SK-N-SH (cell line): Measurements from ENCODE around the gene SCARB1. TPM values are rescaled to one million over a fixed set of nuclear protein-coding genes. Genes with fewer than 3 reads are reported as not detected.

Source experiments
- CTCF ChIA-PET: fragments of 300-600, 350-600 bp; formaldehyde crosslinking; extraction: SDS; loops from one replicate; lab custom pipeline; 2021; lab: Yijun Ruan, JAX
- POLR2A ChIA-PET: fragments of 350-600 bp; sonication (Branson Sonifier 250); formaldehyde crosslinking; extraction: SDS; loops from one replicate; lab custom pipeline; 2020; ENCODE audit warnings: antibody characterized with exemption, inconsistent platforms; lab: Yijun Ruan, JAX
- DNase-seq: peaks from one replicate; pipeline ENCODE4 v3.0.0; 2012
- H2AFZ ChIP-seq: fragments of 200-600 bp; sonication (generic); 2 replicates; pipeline ENCODE4 v1.8.1; 2016; ENCODE audit warnings: antibody characterized with exemption, mild to moderate bottlenecking, low read depth
- H3F3A ChIP-seq: fragments of 200-600 bp; sonication (generic); replicated peaks from 2 replicates; pipeline ENCODE3; 2016; ENCODE audit warnings: antibody characterized with exemption, mild to moderate bottlenecking; ENCODE audit not compliant: insufficient read depth
- H3K27ac ChIP-seq, 2 experiments: fragments of 200-500 bp in 1 of 2; fragments of 200-600 bp in 1 of 2; sonication (Bioruptor generic) in 1 of 2; sonication (generic), shearing (Covaris generic) in 1 of 2; 2 replicates each; pipeline versions ENCODE4 v1.5.1 to v1.6.1; 2014 to 2016; ENCODE audit warnings: low read depth in 2 of 2, inconsistent platforms in 1 of 2, low read length in 1 of 2, mild to moderate bottlenecking in 1 of 2, mixed read lengths in 1 of 2
- H3K27me3 ChIP-seq: fragments of 200-600 bp; sonication (generic), shearing (Covaris generic); 2 replicates; pipeline ENCODE4 v1.6.1; 2016; ENCODE audit warnings: mixed run types; ENCODE audit not compliant: insufficient read depth
- H3K36me3 ChIP-seq, 2 experiments: fragments of 200-500 bp in 1 of 2; fragments of 200-600 bp in 1 of 2; sonication (Bioruptor generic) in 1 of 2; sonication (generic) in 1 of 2; replicated peaks in 1 of 2; 2 replicates each; pipeline versions ENCODE3 to v1.5.1; 2014 to 2016; ENCODE audit warnings: low read length in 1 of 2, mild to moderate bottlenecking in 1 of 2; ENCODE audit not compliant: insufficient read depth in 2 of 2, control insufficient read depth in 1 of 2
- H3K4me1 ChIP-seq, 2 experiments: fragments of 200-500 bp in 1 of 2; fragments of 200-600 bp in 1 of 2; sonication (Bioruptor generic) in 1 of 2; sonication (generic), shearing (Covaris generic) in 1 of 2; 2 replicates each; pipeline versions ENCODE4 v1.5.1 to v1.6.1; 2014 to 2016; ENCODE audit warnings: low read depth in 1 of 2, low read length in 1 of 2, mixed run types in 1 of 2; ENCODE audit not compliant: insufficient read depth in 2 of 2, control insufficient read depth in 1 of 2
- H3K4me2 ChIP-seq: fragments of 200-600 bp; sonication (generic), shearing (Covaris generic); 2 replicates; pipeline ENCODE4 v1.6.1; 2017; ENCODE audit warnings: mixed run types
- H3K4me3 ChIP-seq, 2 experiments: fragments of 200-500 bp in 1 of 2; fragments of 200-600 bp in 1 of 2; sonication (Bioruptor generic) in 1 of 2; sonication (generic), shearing (Covaris generic) in 1 of 2; 2 replicates each; pipeline versions ENCODE4 v1.5.1 to v1.8.1; 2014 to 2016; ENCODE audit warnings: low read depth in 2 of 2, inconsistent platforms in 1 of 2, low read length in 1 of 2, mild to moderate bottlenecking in 1 of 2, mixed read lengths in 1 of 2, moderate library complexity in 1 of 2
- H3K79me2 ChIP-seq: fragments of 200-600 bp; sonication (generic); 2 replicates; pipeline ENCODE4 v1.8.1; 2017; ENCODE audit warnings: mild to moderate bottlenecking; ENCODE audit not compliant: insufficient read depth
- H3K9ac ChIP-seq: fragments of 200-600 bp; sonication (generic); 2 replicates; pipeline ENCODE4 v1.6.1; 2017; ENCODE audit warnings: mixed run types
- H3K9me2 ChIP-seq: fragments of 200-600 bp; sonication (generic); 2 replicates; pipeline ENCODE4 v1.6.1; 2017; ENCODE audit warnings: mixed run types
- H3K9me3 ChIP-seq: fragments of 200-600 bp; sonication (generic); 2 replicates; pipeline ENCODE4 v1.6.1; 2017; ENCODE audit warnings: mixed run types, mild to moderate bottlenecking, moderate library complexity
- H4K20me1 ChIP-seq: fragments of 200-600 bp; sonication (generic); 2 replicates; pipeline ENCODE4 v1.6.1; 2017; ENCODE audit warnings: mild to moderate bottlenecking, mixed run types; ENCODE audit not compliant: insufficient read depth
- CHD2 ChIP-seq: fragments of 150-350 bp; IDR thresholded peaks from 2 replicates; pipeline ENCODE4 v1.6.1; 2018; ENCODE audit warnings: low read length; ENCODE audit not compliant: partially characterized antibody
- ELF1 ChIP-seq: IDR thresholded peaks from 2 replicates; pipeline ENCODE4 v1.4.0; 2012
- EP300 ChIP-seq, 2 experiments: IDR thresholded peaks; 2 replicates each; pipeline versions ENCODE4 v1.4.0 to v1.6.1; 2012; ENCODE audit warnings: borderline replicate concordance in 1 of 2, low read depth in 1 of 2, low read length in 1 of 2
- JUND ChIP-seq: IDR thresholded peaks from 2 replicates; pipeline ENCODE4 v1.4.0; 2012
- NFIC ChIP-seq: IDR thresholded peaks from 2 replicates; pipeline ENCODE4 v1.4.0; 2012; ENCODE audit warnings: borderline replicate concordance
- POLR2AphosphoS5 ChIP-seq: IDR thresholded peaks from 2 replicates; pipeline ENCODE4 v1.6.1; 2012; ENCODE audit warnings: low read depth, low read length
- RAD21 ChIP-seq: IDR thresholded peaks from 2 replicates; pipeline ENCODE4 v1.6.1; 2012; ENCODE audit warnings: mild to moderate bottlenecking, low read length
- RCOR1 ChIP-seq: fragments of 150-350 bp; IDR thresholded peaks from 2 replicates; pipeline ENCODE4 v1.6.1; 2017; ENCODE audit warnings: antibody characterized with exemption, low read length
- RXRA ChIP-seq: IDR thresholded peaks from 2 replicates; pipeline ENCODE4 v1.4.0; 2012; ENCODE audit warnings: low read depth, mild to moderate bottlenecking, borderline replicate concordance
- SMC3 ChIP-seq: IDR thresholded peaks from 2 replicates; pipeline ENCODE4 v1.6.1; 2012; ENCODE audit warnings: low read depth, low read length, improper control_type of control experiment
- TAF1 ChIP-seq: IDR thresholded peaks from 2 replicates; pipeline ENCODE4 v1.6.1; 2012; ENCODE audit warnings: low read depth, mild to moderate bottlenecking, low read length, moderate library complexity, borderline replicate concordance
- WGBS: methylation state at CpG from one replicate; pipeline ENCODE4 v1.1.6; 2017; ENCODE audit warnings: low lambda C conversion rate; 5-methylcytosine and 5-hydroxymethylcytosine counted together
- polyA plus RNA-seq, 3 experiments: library from polyadenylated mRNA; depleted of rRNA; stranded (reverse); fragments of >200 nt; gene quantifications; 2 replicates each; pipeline ENCODE4 v1.2.3, GENCODE V29; 2012
- TF ChIP-seq, protein P1 (sequence below): fragments of 150-350 bp; IDR thresholded peaks from 2 replicates; pipeline ENCODE4 v1.6.1; 2017; ENCODE audit warnings: antibody characterized with exemption, low read length, low read depth, borderline replicate concordance
- TF ChIP-seq, protein P2 (sequence below): IDR thresholded peaks from 2 replicates; pipeline ENCODE4 v1.6.1; 2012; ENCODE audit warnings: mild to moderate bottlenecking, low read depth, low read length, moderate library complexity
- TF ChIP-seq, protein P3 (sequence below): IDR thresholded peaks from 2 replicates; pipeline ENCODE4 v1.4.0; 2012; ENCODE audit warnings: low read depth, borderline replicate concordance
- TF ChIP-seq, protein P4 (sequence below): IDR thresholded peaks from 2 replicates; pipeline ENCODE4; 2012

SCARB1 gene
- polyA plus RNA-seq, 1 of the 3 experiments (the other 2 are of a cell fraction) = 33.0 TPM

DNA sequence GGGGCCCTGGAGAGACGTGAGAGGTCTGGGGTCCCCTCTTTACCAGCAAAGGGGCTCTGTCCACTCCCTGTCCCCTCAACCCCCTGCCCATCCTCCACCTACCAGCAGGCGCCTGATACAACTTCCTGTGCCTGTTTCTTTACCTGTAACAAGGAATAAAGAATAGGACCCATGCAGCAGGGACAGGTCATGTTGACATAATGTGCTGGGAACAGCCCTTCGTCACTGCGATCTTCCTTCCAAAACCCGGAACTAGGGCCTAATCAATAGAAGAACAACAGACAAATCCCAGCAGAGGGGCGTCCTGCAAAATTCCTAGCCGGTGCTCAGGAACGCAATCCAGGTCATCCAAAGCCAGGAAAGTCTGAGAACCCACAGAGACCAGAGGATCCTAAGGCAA, 32.1 kb downstream of the SCARB1 start:
- TF ChIP-seq SMC3 (no peak), CHD2 (no peak), JUND (no peak), RAD21 (no peak), RCOR1 (no peak), POLR2AphosphoS5 (no peak), NFIC (no peak), ELF1 (no peak), EP300 (IDR thresholded peaks at IDR 0.05; ENCODE audit: borderline replicate concordance in 1 of 2, low read depth in 1 of 2, low read length in 1 of 2) (no peak), RXRA (no peak), TAF1 (no peak)
- TF ChIP-seq, protein P1, sequence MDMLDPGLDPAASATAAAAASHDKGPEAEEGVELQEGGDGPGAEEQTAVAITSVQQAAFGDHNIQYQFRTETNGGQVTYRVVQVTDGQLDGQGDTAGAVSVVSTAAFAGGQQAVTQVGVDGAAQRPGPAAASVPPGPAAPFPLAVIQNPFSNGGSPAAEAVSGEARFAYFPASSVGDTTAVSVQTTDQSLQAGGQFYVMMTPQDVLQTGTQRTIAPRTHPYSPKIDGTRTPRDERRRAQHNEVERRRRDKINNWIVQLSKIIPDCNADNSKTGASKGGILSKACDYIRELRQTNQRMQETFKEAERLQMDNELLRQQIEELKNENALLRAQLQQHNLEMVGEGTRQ = no peak
- TF ChIP-seq, protein P2, sequence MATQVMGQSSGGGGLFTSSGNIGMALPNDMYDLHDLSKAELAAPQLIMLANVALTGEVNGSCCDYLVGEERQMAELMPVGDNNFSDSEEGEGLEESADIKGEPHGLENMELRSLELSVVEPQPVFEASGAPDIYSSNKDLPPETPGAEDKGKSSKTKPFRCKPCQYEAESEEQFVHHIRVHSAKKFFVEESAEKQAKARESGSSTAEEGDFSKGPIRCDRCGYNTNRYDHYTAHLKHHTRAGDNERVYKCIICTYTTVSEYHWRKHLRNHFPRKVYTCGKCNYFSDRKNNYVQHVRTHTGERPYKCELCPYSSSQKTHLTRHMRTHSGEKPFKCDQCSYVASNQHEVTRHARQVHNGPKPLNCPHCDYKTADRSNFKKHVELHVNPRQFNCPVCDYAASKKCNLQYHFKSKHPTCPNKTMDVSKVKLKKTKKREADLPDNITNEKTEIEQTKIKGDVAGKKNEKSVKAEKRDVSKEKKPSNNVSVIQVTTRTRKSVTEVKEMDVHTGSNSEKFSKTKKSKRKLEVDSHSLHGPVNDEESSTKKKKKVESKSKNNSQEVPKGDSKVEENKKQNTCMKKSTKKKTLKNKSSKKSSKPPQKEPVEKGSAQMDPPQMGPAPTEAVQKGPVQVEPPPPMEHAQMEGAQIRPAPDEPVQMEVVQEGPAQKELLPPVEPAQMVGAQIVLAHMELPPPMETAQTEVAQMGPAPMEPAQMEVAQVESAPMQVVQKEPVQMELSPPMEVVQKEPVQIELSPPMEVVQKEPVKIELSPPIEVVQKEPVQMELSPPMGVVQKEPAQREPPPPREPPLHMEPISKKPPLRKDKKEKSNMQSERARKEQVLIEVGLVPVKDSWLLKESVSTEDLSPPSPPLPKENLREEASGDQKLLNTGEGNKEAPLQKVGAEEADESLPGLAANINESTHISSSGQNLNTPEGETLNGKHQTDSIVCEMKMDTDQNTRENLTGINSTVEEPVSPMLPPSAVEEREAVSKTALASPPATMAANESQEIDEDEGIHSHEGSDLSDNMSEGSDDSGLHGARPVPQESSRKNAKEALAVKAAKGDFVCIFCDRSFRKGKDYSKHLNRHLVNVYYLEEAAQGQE = no peak
- TF ChIP-seq, protein P3, sequence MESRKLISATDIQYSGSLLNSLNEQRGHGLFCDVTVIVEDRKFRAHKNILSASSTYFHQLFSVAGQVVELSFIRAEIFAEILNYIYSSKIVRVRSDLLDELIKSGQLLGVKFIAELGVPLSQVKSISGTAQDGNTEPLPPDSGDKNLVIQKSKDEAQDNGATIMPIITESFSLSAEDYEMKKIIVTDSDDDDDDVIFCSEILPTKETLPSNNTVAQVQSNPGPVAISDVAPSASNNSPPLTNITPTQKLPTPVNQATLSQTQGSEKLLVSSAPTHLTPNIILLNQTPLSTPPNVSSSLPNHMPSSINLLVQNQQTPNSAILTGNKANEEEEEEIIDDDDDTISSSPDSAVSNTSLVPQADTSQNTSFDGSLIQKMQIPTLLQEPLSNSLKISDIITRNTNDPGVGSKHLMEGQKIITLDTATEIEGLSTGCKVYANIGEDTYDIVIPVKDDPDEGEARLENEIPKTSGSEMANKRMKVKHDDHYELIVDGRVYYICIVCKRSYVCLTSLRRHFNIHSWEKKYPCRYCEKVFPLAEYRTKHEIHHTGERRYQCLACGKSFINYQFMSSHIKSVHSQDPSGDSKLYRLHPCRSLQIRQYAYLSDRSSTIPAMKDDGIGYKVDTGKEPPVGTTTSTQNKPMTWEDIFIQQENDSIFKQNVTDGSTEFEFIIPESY = no peak
- TF ChIP-seq, protein P4, sequence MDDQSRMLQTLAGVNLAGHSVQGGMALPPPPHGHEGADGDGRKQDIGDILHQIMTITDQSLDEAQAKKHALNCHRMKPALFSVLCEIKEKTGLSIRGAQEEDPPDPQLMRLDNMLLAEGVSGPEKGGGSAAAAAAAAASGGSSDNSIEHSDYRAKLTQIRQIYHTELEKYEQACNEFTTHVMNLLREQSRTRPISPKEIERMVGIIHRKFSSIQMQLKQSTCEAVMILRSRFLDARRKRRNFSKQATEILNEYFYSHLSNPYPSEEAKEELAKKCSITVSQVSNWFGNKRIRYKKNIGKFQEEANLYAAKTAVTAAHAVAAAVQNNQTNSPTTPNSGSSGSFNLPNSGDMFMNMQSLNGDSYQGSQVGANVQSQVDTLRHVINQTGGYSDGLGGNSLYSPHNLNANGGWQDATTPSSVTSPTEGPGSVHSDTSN = no peak
- ChIA-PET CTCF (no interaction called here), POLR2A (no interaction called here)
- H3K4me1 ChIP-seq = peaks cover 8 to 44% of the 10 kb centered on the region in 2 experiments; a peak in 1 of 4 replicates
- no peak overlapping the region for H3K27ac ChIP-seq
- H3K4me2 ChIP-seq = no peak overlapping the region
- no peaks in the 10 kb centered on the region for H3K27me3 ChIP-seq
- no peaks in the 10 kb centered on the region for H3K79me2 ChIP-seq
- no peak for DNase-seq
- H2AFZ ChIP-seq = no peak overlapping the region
- no peaks in the 10 kb centered on the region for H3K9me3 ChIP-seq
- H3F3A ChIP-seq = peaks cover 19% of the 10 kb centered on the region
- H4K20me1 ChIP-seq = no peaks in the 10 kb centered on the region
- no peaks in the 10 kb centered on the region for H3K9me2 ChIP-seq
- H3K36me3 ChIP-seq = no peaks in the 10 kb centered on the region
- no peak overlapping the region for H3K4me3 ChIP-seq
- no peak overlapping the region for H3K9ac ChIP-seq
- WGBS = 93% methylated on average over 8 of the region's 8 CpGs
